Trophoblast cell (in vitro differentiated cells and primary cell): ENCODE measurements around the gene C1QB.
A peak's percentile ranks its signal among the peaks of the same experiment; 100 is the strongest.

Source experiments
- DNase-seq, 2 donors: peaks; one replicate each; pipeline ENCODE4 v3.0.0-alpha.2; 2016
- H2AFZ ChIP-seq: 2 replicates; pipeline ENCODE4 v1.6.1; 2013; ENCODE audit warnings: low read length, moderate library complexity, mild to moderate bottlenecking; ENCODE audit not compliant: insufficient read depth, poor library complexity
- H2AK5ac ChIP-seq: 2 replicates; pipeline ENCODE4 v1.6.1; 2013; ENCODE audit warnings: mild to moderate bottlenecking, low read length
- H2BK120ac ChIP-seq: 2 replicates; pipeline ENCODE4 v1.6.1; 2013; ENCODE audit warnings: low read length, mild to moderate bottlenecking, moderate library complexity; ENCODE audit not compliant: insufficient read depth, poor library complexity
- H2BK12ac ChIP-seq: 2 replicates; pipeline ENCODE4 v1.6.1; 2013; ENCODE audit warnings: mild to moderate bottlenecking, low read length, moderate library complexity
- H2BK5ac ChIP-seq: 2 replicates; pipeline ENCODE4 v1.6.1; 2013; ENCODE audit warnings: low read length, low read depth, moderate library complexity, mild to moderate bottlenecking; ENCODE audit not compliant: poor library complexity
- H3K14ac ChIP-seq: 2 replicates; pipeline ENCODE4 v1.6.1; 2013; ENCODE audit warnings: mild to moderate bottlenecking, low read length
- H3K18ac ChIP-seq: 2 replicates; pipeline ENCODE4 v1.6.1; 2013; ENCODE audit warnings: mild to moderate bottlenecking, low read length
- H3K23ac ChIP-seq: 2 replicates; pipeline ENCODE4 v1.6.1; 2013; ENCODE audit warnings: low read length
- H3K27ac ChIP-seq: 2 replicates; pipeline ENCODE4 v1.5.1; 2013; ENCODE audit warnings: low read depth, mild to moderate bottlenecking, inconsistent platforms, low read length, moderate library complexity
- H3K27me3 ChIP-seq: 2 replicates; pipeline ENCODE4 v1.6.1; 2013; ENCODE audit warnings: inconsistent platforms, mild to moderate bottlenecking, low read length, moderate library complexity; ENCODE audit not compliant: insufficient read depth
- H3K36me3 ChIP-seq, 2 experiments: 1 replicate in 1 of 2; 2 replicates in 1 of 2; pipeline ENCODE4 v1.6.1; 2013; ENCODE audit warnings: low read length in 2 of 2, mild to moderate bottlenecking in 2 of 2, moderate library complexity in 1 of 2; ENCODE audit not compliant: insufficient read depth in 2 of 2, control insufficient read depth in 1 of 2
- H3K4ac ChIP-seq: 2 replicates; pipeline ENCODE4 v1.6.1; 2013; ENCODE audit warnings: low read depth, mild to moderate bottlenecking, low read length, moderate library complexity
- H3K4me1 ChIP-seq, 2 experiments: 1 replicate in 1 of 2; 2 replicates in 1 of 2; pipeline ENCODE4 v1.6.1; 2013; ENCODE audit warnings: low read length in 2 of 2, mild to moderate bottlenecking in 2 of 2, moderate library complexity in 1 of 2; ENCODE audit not compliant: insufficient read depth in 2 of 2, control insufficient read depth in 1 of 2
- H3K4me2 ChIP-seq: 2 replicates; pipeline ENCODE4 v1.6.1; 2013; ENCODE audit warnings: inconsistent platforms, mild to moderate bottlenecking, low read length, moderate library complexity
- H3K4me3 ChIP-seq: 2 replicates; pipeline ENCODE4 v1.5.1; 2013; ENCODE audit warnings: mild to moderate bottlenecking, low read depth, low read length, inconsistent platforms
- H3K79me1 ChIP-seq: one replicate; pipeline ENCODE4 v1.6.1; 2013; ENCODE audit warnings: low read length
- H3K79me2 ChIP-seq: 2 replicates; pipeline ENCODE4 v1.6.1; 2013; ENCODE audit warnings: low read length, mild to moderate bottlenecking; ENCODE audit not compliant: control insufficient read depth, insufficient read depth, poor library complexity
- H3K9ac ChIP-seq: 2 replicates; pipeline ENCODE4 v1.6.1; 2013; ENCODE audit warnings: mild to moderate bottlenecking, low read length
- H3K9me3 ChIP-seq: 2 replicates; pipeline ENCODE4 v1.6.1; 2013; ENCODE audit warnings: low read depth, mild to moderate bottlenecking, control low read depth, inconsistent platforms, low read length; ENCODE audit not compliant: insufficient read depth
- H4K12ac ChIP-seq: 2 replicates; pipeline ENCODE4 v1.6.1; 2013; ENCODE audit warnings: low read depth, mild to moderate bottlenecking, low read length, moderate library complexity
- H4K8ac ChIP-seq: 2 replicates; pipeline ENCODE4 v1.6.1; 2013; ENCODE audit warnings: low read depth, mild to moderate bottlenecking, low read length, moderate library complexity
- H4K91ac ChIP-seq: one replicate; pipeline ENCODE4 v1.6.1; 2013; ENCODE audit warnings: low read depth, mild to moderate bottlenecking, low read length, moderate library complexity
- WGBS: extraction: QIAGEN DNeasy Blood & Tissue Kit; methylation state at CpG from one replicate; pipeline ENCODE4 v1.1.7; 2013; ENCODE audit warnings: missing lambda C conversion rate; ENCODE audit not compliant: insufficient read length, insufficient coverage; ENCODE audit errors: extremely low coverage; 5-methylcytosine and 5-hydroxymethylcytosine counted together

C1QB gene

DNA sequence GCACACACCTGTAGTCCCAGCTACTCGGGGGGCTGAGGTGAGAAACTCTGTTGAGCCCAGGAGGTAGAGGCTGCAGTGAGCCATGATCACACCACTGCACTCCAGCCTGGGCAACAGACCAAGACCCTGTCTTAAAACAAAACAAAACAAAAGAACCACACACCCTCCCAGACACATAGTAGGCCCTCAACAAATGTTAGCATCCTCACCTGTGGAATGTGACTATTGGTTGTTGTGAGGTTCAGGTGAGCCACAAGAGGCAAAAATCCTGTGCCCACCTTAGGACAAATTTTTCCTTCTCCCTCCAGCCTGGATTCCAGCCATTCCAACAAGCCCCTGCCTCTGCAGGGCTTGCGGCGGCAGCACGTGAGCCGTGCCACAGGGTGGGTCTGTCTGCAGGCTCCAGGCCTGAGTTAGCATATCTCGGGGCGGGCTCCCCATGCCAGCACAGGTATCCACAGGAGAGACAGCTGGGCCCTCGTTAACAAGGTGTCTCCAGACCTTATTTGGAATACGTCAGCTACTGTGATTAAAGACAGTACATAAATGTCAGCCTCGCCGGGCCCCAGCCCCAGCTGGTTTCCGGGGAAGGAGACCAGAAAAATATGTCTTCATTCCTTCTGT lies 17.4 kb downstream of the C1QB start:
- no peaks in the 10 kb centered on the region for H3K27me3 ChIP-seq
- H3K18ac ChIP-seq: no peak overlapping the region
- H3K4me2 ChIP-seq: no peak overlapping the region
- no peak overlapping the region for H4K12ac ChIP-seq
- no peak overlapping the region for H3K4me3 ChIP-seq
- H3K79me2 ChIP-seq: no peaks in the 10 kb centered on the region
- no peaks in the 10 kb centered on the region for H3K36me3 ChIP-seq
- H2AFZ ChIP-seq: no peak overlapping the region
- no peak overlapping the region for H4K8ac ChIP-seq
- no peak overlapping the region for H2BK5ac ChIP-seq
- no peaks in the 10 kb centered on the region for H3K9me3 ChIP-seq
- H2BK120ac ChIP-seq: no peak overlapping the region
- H3K9ac ChIP-seq: no peak overlapping the region
- no peak overlapping the region for H3K23ac ChIP-seq
- H3K27ac ChIP-seq: no peak overlapping the region
- no peak overlapping the region for H2AK5ac ChIP-seq
- H2BK12ac ChIP-seq: no peak overlapping the region
- DNase-seq: no peak
- no peak overlapping the region for H3K4ac ChIP-seq
- no peak overlapping the region for H3K14ac ChIP-seq
- H3K79me1 ChIP-seq: no peaks in the 10 kb centered on the region
- no peak overlapping the region for H4K91ac ChIP-seq
- H3K4me1 ChIP-seq: peaks cover 0 to 2% of the 10 kb centered on the region in 2 experiments
- WGBS: no CpG with 5 or more reads among the region's 12 CpGs

DNA sequence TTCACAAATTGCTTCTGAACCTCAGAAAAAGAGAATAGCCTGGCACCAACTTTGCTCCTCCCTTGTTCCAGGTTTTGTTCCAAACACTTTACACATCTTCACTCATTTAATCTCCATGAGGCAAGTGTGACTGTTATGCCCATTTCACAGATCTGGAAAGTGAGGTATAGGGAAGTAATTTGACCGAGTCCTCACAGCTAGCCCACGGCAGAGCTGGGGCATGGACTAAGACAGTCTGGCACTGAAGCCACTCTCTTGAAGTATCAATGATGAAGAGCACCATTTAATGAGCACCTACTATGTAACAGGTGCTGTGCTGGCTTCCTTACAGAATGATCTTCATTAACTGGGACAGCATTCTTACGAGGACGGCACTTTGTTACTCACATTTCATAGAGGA lies 19.0 kb downstream of the C1QB start:
- Histone ChIP-seq H3K4me3 (no peak overlapping the region), H4K12ac (no peak overlapping the region), H3K9me3 (no peaks in the 10 kb centered on the region), H3K23ac (no peak overlapping the region), H3K4me2 (no peak overlapping the region), H3K18ac (no peak overlapping the region), H3K27ac (no peak overlapping the region), H2AFZ (no peak overlapping the region), H2AK5ac (no peak overlapping the region), H3K79me1 (no peaks in the 10 kb centered on the region), H3K9ac (no peak overlapping the region), H3K14ac (no peak overlapping the region), H3K79me2 (no peaks in the 10 kb centered on the region), H3K36me3 (no peaks in the 10 kb centered on the region), H2BK120ac (no peak overlapping the region), H3K4me1 (peaks cover 0 to 2% of the 10 kb centered on the region in 2 experiments), H2BK12ac (no peak overlapping the region), H3K4ac (no peak overlapping the region), H3K27me3 (no peaks in the 10 kb centered on the region), H4K8ac (no peak overlapping the region), H4K91ac (no peak overlapping the region), H2BK5ac (no peak overlapping the region)
- WGBS: no CpG with 5 or more reads among the region's 4 CpGs
- DNase-seq: no peak

DNA sequence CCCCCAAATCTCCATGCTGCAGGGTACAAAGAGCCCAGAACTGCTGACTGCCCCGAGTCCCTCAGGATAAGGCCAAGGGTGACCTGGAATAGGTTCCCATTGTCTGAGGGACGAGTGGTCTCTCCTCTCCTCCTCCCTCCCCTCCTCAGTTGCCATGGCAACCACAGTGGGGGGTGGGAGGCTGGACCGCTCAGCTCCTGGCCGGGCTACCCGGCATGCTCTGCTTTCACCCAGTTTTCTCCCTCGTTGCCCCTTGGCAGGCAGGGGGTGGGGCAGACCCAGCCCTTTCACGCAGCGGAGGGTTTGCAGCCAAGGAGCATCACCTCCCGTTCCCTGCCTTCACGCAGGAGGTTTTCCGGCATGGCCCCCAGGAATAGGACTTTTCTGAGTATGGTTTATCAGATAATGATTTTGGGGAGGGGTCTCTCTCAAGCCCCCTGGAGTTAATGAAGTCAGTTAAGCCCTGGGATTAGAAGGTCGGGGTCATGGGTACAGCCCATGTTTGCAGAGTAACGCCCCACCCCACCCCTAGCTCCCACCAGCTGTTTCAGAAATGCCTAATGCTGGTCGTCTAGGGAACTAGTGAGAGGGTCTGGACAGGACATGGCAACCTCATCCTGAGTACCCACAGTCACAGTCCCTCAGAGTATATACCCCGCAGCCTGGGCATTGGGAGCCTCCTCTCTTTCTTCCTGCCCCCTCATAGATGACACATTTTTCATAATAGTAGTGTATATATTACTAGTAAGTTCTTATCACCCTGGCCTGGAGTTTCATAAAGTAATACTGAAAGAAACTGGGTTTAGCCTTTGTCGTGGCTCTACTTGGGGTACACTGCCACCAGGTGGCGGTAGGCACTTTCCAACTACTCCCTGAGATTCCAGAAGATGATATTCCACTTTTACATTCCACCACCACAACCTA lies 20.7 kb downstream of the C1QB start:
- Histone ChIP-seq H3K4me3 (no peak overlapping the region), H3K9me3 (peaks cover 4% of the 10 kb centered on the region), H3K27me3 (no peaks in the 10 kb centered on the region), H2BK12ac (no peak overlapping the region), H2BK5ac (no peak overlapping the region), H2BK120ac (no peak overlapping the region), H3K9ac (no peak overlapping the region), H3K27ac (no peak overlapping the region), H2AFZ (no peak overlapping the region), H4K12ac (no peak overlapping the region), H3K4ac (no peak overlapping the region), H3K79me2 (no peaks in the 10 kb centered on the region), H3K79me1 (no peaks in the 10 kb centered on the region), H3K14ac (no peak overlapping the region), H3K18ac (no peak overlapping the region), H3K4me1 (peaks cover 0 to 2% of the 10 kb centered on the region in 2 experiments), H3K36me3 (no peaks in the 10 kb centered on the region), H2AK5ac (no peak overlapping the region), H3K4me2 (no peak overlapping the region), H3K23ac (no peak overlapping the region), H4K8ac (no peak overlapping the region), H4K91ac (no peak overlapping the region)
- no CpG with 5 or more reads among the region's 17 CpGs for WGBS
- DNase-seq: peak; percentile 12 to 73

DNA sequence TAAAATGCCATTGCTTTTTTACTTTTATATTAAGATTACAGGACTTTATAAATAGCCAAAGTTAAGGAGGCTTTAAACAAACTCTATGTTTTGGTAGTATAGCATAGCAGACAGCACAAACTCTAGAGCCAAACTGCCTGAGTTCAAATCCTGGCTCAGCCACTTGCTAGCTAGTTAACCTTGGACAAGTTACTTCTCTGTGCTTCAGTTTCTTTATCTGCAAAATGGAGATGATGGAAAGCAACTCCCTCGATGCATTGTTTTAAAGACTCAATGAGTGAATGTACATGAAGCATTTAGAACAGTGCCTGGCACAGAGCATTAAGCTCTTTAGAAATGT lies 21.3 kb downstream of the C1QB start:
- no peak overlapping the region for H3K27ac ChIP-seq
- no peaks in the 10 kb centered on the region for H3K27me3 ChIP-seq
- no peak overlapping the region for H3K4me3 ChIP-seq
- no peaks in the 10 kb centered on the region for H3K36me3 ChIP-seq
- peaks cover 6% of the 10 kb centered on the region for H3K9me3 ChIP-seq
- no peak overlapping the region for H3K14ac ChIP-seq
- no peak overlapping the region for H2AK5ac ChIP-seq
- H2BK5ac ChIP-seq: no peak overlapping the region
- H3K23ac ChIP-seq: no peak overlapping the region
- no peak overlapping the region for H3K4me2 ChIP-seq
- DNase-seq: no peak
- H4K91ac ChIP-seq: no peak overlapping the region
- no peaks in the 10 kb centered on the region for H3K79me2 ChIP-seq
- no CpG with 5 or more reads among the region's 1 CpG for WGBS
- peaks cover 0 to 2% of the 10 kb centered on the region in 2 experiments for H3K4me1 ChIP-seq
- H2BK12ac ChIP-seq: no peak overlapping the region
- H3K9ac ChIP-seq: no peak overlapping the region
- H2BK120ac ChIP-seq: no peak overlapping the region
- H4K12ac ChIP-seq: no peak overlapping the region
- H3K79me1 ChIP-seq: no peaks in the 10 kb centered on the region
- H3K4ac ChIP-seq: no peak overlapping the region
- H2AFZ ChIP-seq: no peak overlapping the region
- no peak overlapping the region for H4K8ac ChIP-seq
- no peak overlapping the region for H3K18ac ChIP-seq
